Endothelial cell of umbilical vein (primary cell): Measurements from ENCODE around the gene SUDS3. TPM values are rescaled to one million over a fixed set of nuclear protein-coding genes. Genes with fewer than 3 reads are reported as not detected.

Experiments
- BruUV-seq: library from RNA; stranded (reverse); fragments of 400-500 nt; replicated peaks from 2 replicates; lab custom pipeline; 2021; lab: Mats Ljungman, UMichigan
- CTCF ChIA-PET: fragments of 300-600, 350-600 bp; sonication (Branson Sonifier 250); formaldehyde crosslinking; loops from one replicate; lab custom pipeline; 2021; ENCODE audit warnings: antibody characterized with exemption, inconsistent platforms; lab: Charles Lee
- POLR2A ChIA-PET: fragments of 300-600, 350-600 bp; sonication (Branson Sonifier 250); formaldehyde crosslinking; loops from one replicate; lab custom pipeline; 2021; ENCODE audit warnings: antibody characterized with exemption, inconsistent platforms; lab: Charles Lee
- DNase-seq: peaks from one replicate; pipeline ENCODE4 v3.0.0-alpha.2; 2011; ENCODE audit warnings: low read depth, low spot score
- FAIRE-seq: peaks from 2 replicates; lab custom pipeline; 2011; peaks lifted over from hg19 to GRCh38; lab: Jason Lieb, UNC
- H2AFZ ChIP-seq: 2 replicates; pipeline ENCODE4 v1.6.0; 2012; ENCODE audit warnings: low read depth, low read length, control low read depth, inconsistent platforms
- H3K27ac ChIP-seq: 2 replicates; pipeline ENCODE4 v1.5.1; 2011; ENCODE audit warnings: low read depth, mild to moderate bottlenecking, control low read depth, low read length, moderate library complexity; ENCODE audit not compliant: insufficient read depth
- H3K27me3 ChIP-seq, 2 experiments: 2 replicates each; pipeline versions ENCODE4 v1.6.0 to v1.6.1; 2011; ENCODE audit warnings: low read length in 2 of 2, mixed read lengths in 1 of 2; ENCODE audit not compliant: control insufficient read depth in 2 of 2, insufficient read depth in 2 of 2
- H3K36me3 ChIP-seq, 2 experiments: 2 replicates in 1 of 2; 3 replicates in 1 of 2; pipeline ENCODE4 v1.5.1; 2011; ENCODE audit warnings: low read length in 2 of 2, mild to moderate bottlenecking in 1 of 2, moderate library complexity in 1 of 2; ENCODE audit not compliant: control insufficient read depth in 2 of 2, insufficient read depth in 2 of 2; ENCODE audit errors: extremely low read depth in 1 of 2
- H3K4me1 ChIP-seq: 3 replicates; pipeline ENCODE4 v1.5.1; 2011; ENCODE audit warnings: mild to moderate bottlenecking, low read length; ENCODE audit not compliant: control insufficient read depth, insufficient read depth; ENCODE audit errors: extremely low read depth
- H3K4me2 ChIP-seq: 2 replicates; pipeline ENCODE4 v1.6.1; 2011; ENCODE audit warnings: low read length, control low read depth, mixed read lengths; ENCODE audit not compliant: insufficient read depth
- H3K4me3 ChIP-seq, 3 experiments: fragments of 200-600 bp in 1 of 3; sonication (generic), shearing (Covaris generic) in 1 of 3; replicated peaks in 1 of 3; 2 replicates each; pipeline ENCODE4 v1.5.1; 2011 to 2016; ENCODE audit warnings: control low read depth in 3 of 3, low read length in 3 of 3, mild to moderate bottlenecking in 2 of 3, inconsistent platforms in 1 of 3, low read depth in 1 of 3, moderate library complexity in 1 of 3; ENCODE audit not compliant: insufficient read depth in 1 of 3
- H3K79me2 ChIP-seq: 2 replicates; pipeline ENCODE4 v1.6.0; 2012; ENCODE audit warnings: low read length, inconsistent platforms; ENCODE audit not compliant: control insufficient read depth, insufficient read depth
- H3K9ac ChIP-seq: replicated peaks from 2 replicates; pipeline ENCODE3; 2011; ENCODE audit warnings: low read length, control low read depth; ENCODE audit not compliant: insufficient read depth; ENCODE audit errors: extremely low read depth
- H3K9me1 ChIP-seq: replicated peaks from 3 replicates; pipeline ENCODE4 v1.6.0; 2011; ENCODE audit warnings: mild to moderate bottlenecking, low read length; ENCODE audit not compliant: control insufficient read depth, insufficient read depth; ENCODE audit errors: extremely low read depth
- H3K9me3 ChIP-seq: replicated peaks from 2 replicates; pipeline ENCODE4 v1.5.1; 2012; ENCODE audit warnings: low read length, inconsistent platforms; ENCODE audit not compliant: control insufficient read depth, insufficient read depth
- H4K20me1 ChIP-seq: replicated peaks from 2 replicates; pipeline ENCODE3; 2011; ENCODE audit warnings: mild to moderate bottlenecking, low read length; ENCODE audit not compliant: control insufficient read depth, insufficient read depth; ENCODE audit errors: extremely low read depth
- CTCF ChIP-seq, 2 donors: IDR thresholded peaks; 1 replicate in 1 of 2; 2 replicates in 1 of 2; pipeline ENCODE4 v1.5.1; 2011; ENCODE audit warnings: low read length in 2 of 2, mild to moderate bottlenecking in 2 of 2, moderate library complexity in 2 of 2, control low read depth in 1 of 2, inconsistent platforms in 1 of 2, low read depth in 1 of 2; ENCODE audit not compliant: insufficient read depth in 1 of 2; ENCODE audit errors: extremely low read depth in 1 of 2
- EZH2 ChIP-seq: IDR thresholded peaks from 2 replicates; pipeline ENCODE4 v1.6.1; 2012; ENCODE audit warnings: borderline replicate concordance, low read depth, mild to moderate bottlenecking, moderate library complexity, low read length, inconsistent platforms; ENCODE audit not compliant: severe bottlenecking
- FOS ChIP-seq: IDR thresholded peaks from 2 replicates; pipeline ENCODE4 v1.6.1; 2011; ENCODE audit warnings: mild to moderate bottlenecking, low read length, moderate library complexity, borderline replicate concordance; ENCODE audit not compliant: insufficient read depth
- GATA2 ChIP-seq: IDR thresholded peaks from 2 replicates; pipeline ENCODE4 v1.7.0; 2011; ENCODE audit warnings: low read depth, mild to moderate bottlenecking, moderate library complexity, mixed read lengths, low read length; ENCODE audit not compliant: insufficient read length, insufficient read depth
- JUN ChIP-seq: IDR thresholded peaks from 2 replicates; pipeline ENCODE4 v1.6.1; 2011; ENCODE audit warnings: borderline replicate concordance, low read depth; ENCODE audit not compliant: insufficient read length, insufficient read depth
- MAX ChIP-seq: IDR thresholded peaks from 2 replicates; pipeline ENCODE4 v1.6.1; 2011; ENCODE audit not compliant: insufficient read depth, insufficient read length
- MYC ChIP-seq: IDR thresholded peaks from one replicate; pipeline ENCODE4 v1.6.1; 2011; ENCODE audit warnings: mild to moderate bottlenecking, low read depth, low read length
- POLR2A ChIP-seq: IDR thresholded peaks from 2 replicates; pipeline ENCODE4 v1.6.1; 2012; ENCODE audit warnings: low read depth, mild to moderate bottlenecking, control low read depth, low read length
- POLR2AphosphoS5 ChIP-seq: IDR thresholded peaks from 2 replicates; pipeline ENCODE4 v1.6.1; 2012; ENCODE audit warnings: low read depth, mild to moderate bottlenecking, control low read depth, low read length, moderate library complexity; ENCODE audit not compliant: insufficient read depth
- dilution Hi-C: fragments of 300-500 bp; cut with MboI; formaldehyde crosslinking; loops from one replicate; pipeline ENCODE4 v1.15.0; 2019; ENCODE audit warnings: low sequenced_read_pairs; ENCODE audit not compliant: extremely low pct_ligation_motif_present
- intact Hi-C: fragments of 100-400 bp; cut with micrococcal nuclease; formaldehyde crosslinking; loops from one replicate; pipeline ENCODE4 v1.10.0; 2022
- polyA plus RNA-seq, 4 experiments: library from polyadenylated mRNA; depleted of rRNA in 3 of 4; stranded (reverse) in 3 of 4; unstranded in 1 of 4; fragments of >200 nt; gene quantifications; 2 replicates each; pipeline versions ENCODE4 v1.2.1 to v1.2.3, GENCODE V29; 2011 to 2012; ENCODE audit warnings: missing spikeins in 1 of 4
- total RNA-seq: library from RNA; stranded (reverse); gene quantifications from 2 replicates; pipeline ENCODE4 v1.2.3, GENCODE V29; 2021

The SUDS3 gene
- total and polyA plus RNA-seq, 2 donors (not counting 3 experiments of a cell fraction or from before 2014, with no cell fraction given): 16.9 to 27.4 TPM

DNA sequence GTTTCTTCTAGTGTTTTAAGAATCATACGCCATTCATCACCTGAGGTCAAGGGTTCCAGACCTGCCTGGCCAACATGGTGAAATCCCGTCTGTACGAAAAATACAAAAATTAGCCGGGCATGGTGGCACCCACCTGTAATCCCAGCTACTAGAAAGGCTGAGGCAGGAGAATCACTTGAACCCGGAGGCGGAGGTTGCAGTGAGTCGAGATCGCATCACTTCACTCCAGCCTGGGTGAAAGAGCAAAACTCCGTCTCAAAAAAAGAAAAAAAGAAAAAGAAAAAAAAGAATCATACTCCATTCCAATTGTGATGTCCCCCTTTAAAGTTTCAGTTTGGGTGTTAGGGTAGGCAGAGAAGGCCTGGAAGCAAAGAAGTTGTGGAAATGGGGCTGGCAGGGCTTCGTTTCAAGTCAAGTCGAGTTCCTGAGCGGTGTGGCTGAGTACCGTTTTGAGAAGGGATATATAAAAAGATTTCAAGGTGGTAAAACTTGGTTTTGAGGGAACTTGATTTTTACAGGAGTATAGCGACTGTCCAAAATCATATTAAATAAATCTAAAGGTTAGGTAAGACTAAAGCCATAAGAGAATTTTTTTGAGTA lies 2.1 kb upstream of the SUDS3 start:
- no TSS peak for BruUV-seq
- H3K27me3 ChIP-seq: no peaks in the 10 kb centered on the region
- no peaks in the 10 kb centered on the region for H3K36me3 ChIP-seq
- no peak for FAIRE-seq
- H3K9ac ChIP-seq: no peak overlapping the region
- H3K79me2 ChIP-seq: peaks cover 51% of the 10 kb centered on the region
- no peaks in the 10 kb centered on the region for H4K20me1 ChIP-seq
- no peaks in the 10 kb centered on the region for H3K9me3 ChIP-seq
- intact Hi-C loops (loop anchor here (10.0 kb wide), 1 partner anchor 689 kb away; no protein-coding TSS in a partner anchor), dilution Hi-C loops (no loop called here)
- ChIA-PET CTCF (interaction anchor here (1.6 to 7.1 kb wide), 2 partner anchors 18 to 192 kb away, joined by 4 to 262 read pairs; no protein-coding TSS in a partner anchor), POLR2A (no interaction called here)
- H3K9me1 ChIP-seq: no peaks in the 10 kb centered on the region
- no peak for DNase-seq
- peaks cover 21% of the 10 kb centered on the region for H3K4me1 ChIP-seq
- no peak overlapping the region for H3K4me2 ChIP-seq
- no peak overlapping the region for H3K4me3 ChIP-seq
- no peak overlapping the region for H3K27ac ChIP-seq
- no peak overlapping the region for H2AFZ ChIP-seq
- TF ChIP-seq POLR2AphosphoS5 (no peak), MAX (no peak), MYC (no peak), POLR2A (no peak), FOS (no peak), JUN (no peak), GATA2 (no peak), EZH2 (no peak), CTCF (IDR thresholded peaks at IDR 0.05; ENCODE audit: extremely low read depth in 1 of 2, insufficient read depth in 1 of 2, low read depth in 1 of 2, low read length in 2 of 2) (no peak)
